ENCODE measurements around the gene FGF3.
A peak's percentile ranks its signal among the peaks of the same experiment; 100 is the strongest.

Gene FGF3

DNA sequence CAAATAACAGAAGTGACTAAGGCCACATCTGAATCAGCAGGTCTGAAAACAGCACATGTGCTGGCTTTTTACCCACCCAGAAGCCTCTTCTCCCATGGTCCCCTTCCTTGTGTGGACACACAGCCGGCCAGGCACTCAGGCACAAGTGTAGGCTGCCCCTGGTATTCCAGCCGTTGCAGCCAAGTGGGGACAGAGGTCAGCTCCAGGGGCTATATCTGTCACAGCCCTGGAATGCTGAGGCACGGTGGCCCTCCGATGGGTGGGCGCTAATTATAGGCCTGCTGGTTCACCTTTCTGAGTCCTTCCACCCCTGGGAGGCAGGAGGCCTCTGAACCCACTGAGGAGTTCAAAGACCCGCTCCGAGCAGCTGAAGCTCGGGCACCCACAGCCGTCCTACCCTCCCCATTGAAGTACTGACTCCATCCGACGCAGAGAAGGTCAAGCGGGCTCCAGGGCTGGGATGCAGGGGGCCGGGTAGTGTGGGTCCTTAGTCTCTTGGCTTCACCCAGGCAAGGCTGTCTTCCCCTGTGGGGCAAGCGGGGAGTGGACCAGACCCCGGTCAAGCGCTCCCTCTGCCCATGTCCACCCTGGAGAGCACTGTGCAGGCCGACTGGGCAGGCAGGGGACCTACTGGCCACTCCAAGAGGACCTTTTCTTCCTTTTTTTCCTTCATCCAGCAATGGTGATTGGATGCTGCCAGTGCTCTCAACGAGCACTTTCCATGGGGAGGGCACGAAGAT, 14.3 kb downstream of the FGF3 start:
- no peak for DNase-seq (ENCODE audit: low spot score)

GRCh38 chr11:69803604-69804218, 15.5 kb downstream of the FGF3 start:
- DNase-seq (ENCODE audit: low spot score): no peak

- DNase-seq (ENCODE audit: low spot score): no peak
Measured at GRCh38 chr11:69803022-69803421, 16.2 kb downstream of the FGF3 start.

DNA sequence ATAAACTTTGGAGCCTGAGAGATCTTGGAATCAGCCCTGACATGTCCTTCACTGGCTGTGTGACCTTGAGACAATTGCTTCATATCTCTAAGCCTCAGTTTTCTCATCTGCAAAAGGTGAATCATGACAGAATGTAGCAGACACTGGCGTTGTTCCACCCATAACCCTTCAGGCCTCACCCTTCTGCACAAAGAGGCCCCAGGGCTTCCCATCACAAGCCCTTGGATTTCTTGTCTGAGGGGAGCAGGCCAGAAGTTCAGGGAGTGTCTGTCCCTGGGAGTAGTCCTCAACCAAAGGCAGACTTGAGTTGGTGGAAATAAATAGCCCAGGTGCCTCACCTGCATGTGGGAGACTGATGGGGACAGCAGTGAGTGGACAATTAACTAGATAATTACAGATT, 16.6 kb downstream of the FGF3 start:
- no peak for DNase-seq (ENCODE audit: low spot score)

DNA sequence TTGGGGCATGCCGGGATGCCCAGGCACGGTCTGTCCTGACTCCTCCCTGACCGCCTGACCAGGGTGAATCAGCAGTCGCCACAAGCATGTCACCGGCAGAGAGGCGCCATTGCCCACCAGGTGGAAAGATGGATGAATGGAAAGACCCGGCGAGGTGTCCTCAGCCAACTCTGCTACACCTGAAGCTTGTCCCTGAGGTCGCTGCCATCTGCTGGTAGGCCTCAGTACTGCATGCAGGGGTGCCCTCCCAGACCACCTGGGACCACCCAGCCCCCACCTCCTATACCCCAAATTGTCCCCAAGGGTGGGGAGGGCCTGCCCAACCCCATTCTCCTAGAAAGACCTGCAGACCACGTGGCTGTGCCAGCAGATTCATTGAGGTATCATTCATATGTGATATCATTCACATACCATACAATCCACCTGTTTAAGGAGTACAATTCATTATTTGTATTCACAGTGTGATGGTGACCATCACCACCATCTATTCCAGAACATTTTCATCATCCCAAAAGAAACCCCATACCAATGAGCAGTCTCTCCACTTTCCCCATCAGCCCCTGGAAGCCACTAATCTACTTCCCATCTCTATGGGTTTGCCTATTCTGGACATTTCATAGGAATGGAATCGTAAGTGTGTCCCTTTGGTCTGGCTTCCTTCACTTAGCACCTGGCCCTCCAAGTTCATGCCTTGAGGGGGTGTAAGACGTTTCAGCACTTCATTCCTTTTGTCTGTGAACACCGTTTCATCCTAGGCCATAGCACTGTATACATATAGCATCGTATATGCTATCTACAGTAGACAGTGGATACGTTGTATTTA, 17.5 kb downstream of the FGF3 start:
- no peak for DNase-seq (ENCODE audit: low spot score)

GRCh38 chr11:69800278-69800677, 18.9 kb downstream of the FGF3 start:
- DNase-seq (ENCODE audit: low spot score): no peak

DNA sequence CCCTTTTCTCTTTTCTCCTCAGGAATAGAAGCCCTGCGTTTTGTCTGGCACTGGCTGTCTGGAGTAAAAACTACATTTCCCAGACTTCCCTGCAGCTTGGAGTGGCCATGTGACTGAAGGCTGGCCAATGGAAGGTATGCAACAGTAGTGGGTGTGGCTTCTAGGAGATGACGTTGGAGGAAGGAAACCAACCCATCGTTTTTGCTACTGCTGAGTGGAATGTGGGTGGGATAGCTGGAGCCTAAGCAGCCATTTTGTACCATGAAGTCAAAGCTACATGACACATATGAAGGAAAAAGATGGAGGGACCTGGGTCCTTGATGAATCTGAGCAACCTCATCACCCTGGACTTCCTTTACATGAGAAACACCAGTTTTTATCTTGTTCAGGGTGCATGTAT, 19.6 kb downstream of the FGF3 start:
- DNase-seq (ENCODE audit: low spot score): no peak

- no peak for DNase-seq (ENCODE audit: low spot score)
Measured at GRCh38 chr11:69799097-69799496, 20.1 kb downstream of the FGF3 start.

DNA sequence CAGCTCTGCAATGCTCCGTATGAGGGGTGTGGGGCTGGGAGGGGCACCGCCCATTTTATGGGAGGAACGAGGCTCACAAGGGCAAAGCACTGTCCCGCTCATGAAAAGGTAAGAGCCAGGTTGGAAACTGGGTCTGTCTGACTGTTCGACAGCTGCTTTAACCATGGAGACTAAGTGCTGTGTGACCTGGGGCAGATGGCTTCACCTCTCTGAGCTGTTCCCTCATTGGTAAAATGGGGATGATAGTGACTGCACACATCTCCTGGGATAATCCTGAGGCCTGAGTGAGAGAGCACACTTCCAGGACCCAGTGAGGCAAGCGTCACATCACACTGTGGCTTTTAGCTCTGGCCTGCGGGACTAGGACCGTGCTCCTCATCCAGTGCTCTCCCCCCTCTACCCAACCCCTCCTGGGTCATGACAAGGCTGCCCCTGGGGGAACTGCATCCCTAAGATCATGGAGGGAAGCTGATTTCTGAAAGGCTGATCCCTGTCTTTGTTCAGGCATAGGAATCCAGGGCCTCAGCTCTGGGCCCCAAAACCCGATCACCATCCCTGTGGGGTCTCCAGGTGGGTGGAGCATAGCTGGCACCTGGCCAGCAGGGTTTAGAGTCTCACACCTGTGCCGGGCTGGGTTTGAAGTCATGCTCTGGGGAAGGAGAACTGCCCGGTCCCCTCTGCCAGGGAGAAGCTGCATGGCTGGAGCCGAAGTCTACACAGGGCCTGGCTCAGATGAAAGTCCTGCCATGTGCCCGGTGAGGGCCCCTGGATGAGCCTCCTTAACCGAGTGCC, 21.3 kb downstream of the FGF3 start:
- DNase-seq (ENCODE audit: low spot score): no peak

GRCh38 chr11:69797156-69797555, 22.1 kb downstream of the FGF3 start:
- no peak for DNase-seq (ENCODE audit: low spot score)

- DNase-seq (ENCODE audit: low spot score): no peak
Measured at GRCh38 chr11:69796063-69796462, 23.2 kb downstream of the FGF3 start.

DNA sequence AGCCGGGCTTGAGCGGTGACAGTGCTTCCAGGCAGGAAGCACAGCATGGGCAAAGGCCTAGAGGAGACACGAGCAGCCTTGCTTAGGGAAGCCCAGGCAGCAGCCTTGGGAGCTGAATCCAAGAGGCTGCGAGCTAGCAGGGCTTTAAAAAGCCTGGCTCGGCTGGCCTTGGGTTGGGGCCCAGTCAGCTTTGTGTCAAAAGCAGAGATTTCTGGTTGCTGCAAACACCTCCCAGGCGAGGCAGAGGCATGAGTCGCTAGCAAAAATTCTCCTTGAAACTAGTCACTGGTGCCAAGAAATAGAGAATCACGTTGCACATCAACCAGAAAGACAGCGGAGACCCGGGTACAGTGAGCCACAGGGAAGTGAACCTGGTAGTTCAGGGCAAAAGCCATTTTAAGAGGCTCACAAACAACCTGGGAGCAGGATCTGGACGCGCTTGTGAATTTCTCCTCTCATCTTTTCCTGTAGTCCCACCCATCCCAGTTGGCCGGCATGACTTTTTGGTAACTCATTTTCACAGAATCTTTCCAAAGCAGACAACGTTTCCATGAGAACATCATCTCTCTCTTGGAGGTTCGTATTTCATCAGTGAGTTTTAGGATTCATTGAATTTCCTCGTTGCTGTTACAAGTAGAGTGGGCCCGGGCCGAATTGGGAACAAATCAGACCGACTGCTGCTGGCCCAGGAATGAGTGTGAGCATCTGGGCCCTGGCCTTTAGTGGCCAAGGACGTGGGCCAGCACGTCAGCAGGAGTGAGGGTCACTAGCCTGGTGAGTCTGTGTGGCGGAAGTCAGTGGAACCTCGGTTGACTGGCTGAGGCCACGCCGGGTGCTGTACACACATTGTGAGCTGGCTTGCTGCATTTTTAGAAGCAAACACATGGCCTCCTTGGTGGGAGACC, 27.7 kb downstream of the FGF3 start:
- peak; percentile 68 for DNase-seq (ENCODE audit: low spot score)

DNA sequence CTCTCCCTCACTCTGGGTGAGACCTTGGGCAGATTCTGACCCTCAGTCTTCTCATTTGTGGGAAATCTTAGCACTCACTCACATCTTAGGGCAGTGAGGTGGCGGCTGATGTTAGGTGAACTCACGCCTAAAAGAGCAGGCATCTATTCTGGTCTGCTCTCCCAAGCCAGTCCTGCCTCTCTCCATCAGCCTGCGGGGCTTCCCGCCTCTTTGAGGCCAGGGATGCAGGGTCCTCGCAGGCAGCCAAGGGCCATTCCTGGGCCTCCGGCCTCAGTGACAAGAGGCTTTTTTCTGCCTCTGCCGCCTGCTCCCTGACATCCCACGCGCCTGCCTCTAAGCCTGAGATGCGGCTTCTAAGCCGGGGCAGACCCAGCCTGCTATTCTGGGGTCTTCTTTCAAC, 30.3 kb downstream of the FGF3 start:
- DNase-seq (ENCODE audit: low spot score): no peak

DNA sequence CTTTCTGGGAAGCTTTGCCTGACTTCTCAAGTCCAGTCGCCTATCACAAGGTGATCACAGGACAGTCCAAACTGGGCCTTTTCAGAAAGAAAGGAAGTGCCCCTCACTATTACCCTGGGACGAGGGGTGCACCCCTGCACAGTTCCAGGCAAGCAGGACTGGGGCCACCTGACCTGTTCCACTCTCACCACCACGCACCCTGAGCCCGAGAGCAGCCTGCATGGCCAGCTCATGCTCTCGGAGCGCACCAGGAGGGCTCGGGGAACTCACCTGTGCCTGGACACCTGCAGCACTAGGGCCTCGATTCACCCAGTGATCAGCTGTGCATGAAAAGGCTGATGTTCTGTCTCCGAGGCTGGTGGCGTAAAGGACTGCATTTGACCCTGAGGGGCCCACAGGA, 31.3 kb downstream of the FGF3 start:
- no peak for DNase-seq (ENCODE audit: low spot score)

DNA sequence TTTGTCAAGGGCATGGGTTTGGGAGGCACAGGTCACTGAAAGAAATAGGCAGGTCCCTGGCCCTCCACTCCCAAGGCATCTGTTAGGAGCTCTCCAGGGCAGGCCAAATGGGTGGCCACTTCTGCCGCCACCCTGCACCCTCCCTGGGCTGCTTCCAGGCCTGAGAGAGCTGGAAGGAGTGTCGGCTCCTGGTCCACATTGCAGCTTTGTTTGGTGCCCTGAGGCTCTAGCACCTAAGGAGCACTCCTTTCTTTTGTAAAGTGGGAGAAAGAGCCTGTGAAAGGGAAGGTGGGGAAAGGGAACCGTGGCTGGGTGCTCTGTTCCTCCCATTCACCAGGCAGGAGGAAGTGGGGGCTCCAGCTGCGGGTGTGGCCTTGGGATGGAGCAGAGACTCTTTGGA, 31.8 kb downstream of the FGF3 start:
- no peak for DNase-seq (ENCODE audit: low spot score)

- DNase-seq (ENCODE audit: low spot score): no peak
Measured at GRCh38 chr11:69781241-69781640, 38.0 kb downstream of the FGF3 start.

GRCh38 chr11:69778373-69778772, 40.8 kb downstream of the FGF3 start:
- DNase-seq (ENCODE audit: low spot score): no peak

DNA sequence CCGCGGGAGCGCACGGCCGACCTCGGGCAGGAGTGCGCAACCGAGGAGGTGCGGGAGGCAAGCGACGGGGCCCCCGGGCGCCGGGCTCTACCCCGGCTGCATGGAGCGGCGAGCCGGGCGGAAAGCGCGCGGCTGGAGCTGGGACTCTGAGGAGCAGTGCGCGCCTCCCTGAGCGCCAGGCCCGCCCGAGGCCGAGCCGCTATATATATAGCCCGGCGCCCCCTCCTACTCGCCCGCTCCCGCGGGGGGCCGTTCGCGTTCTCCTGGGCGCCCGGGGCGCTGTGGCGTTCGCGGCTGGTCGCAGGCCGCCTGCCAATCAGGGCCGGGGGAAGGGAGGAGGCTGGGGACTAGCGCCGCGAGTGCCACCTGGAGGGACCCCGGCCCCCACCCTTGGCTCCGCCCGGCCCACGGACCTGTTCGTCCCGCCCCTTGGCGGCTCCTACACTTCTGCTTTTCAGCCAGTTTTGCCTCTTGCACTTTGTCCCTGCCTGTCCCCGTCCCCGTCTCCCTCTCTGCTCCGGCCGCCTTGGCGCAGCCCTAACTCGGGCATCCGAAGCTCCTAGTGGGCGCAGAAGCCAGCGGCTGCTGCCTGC, 44.0 kb downstream of the FGF3 start, which contains the start of gene FGF4:
Gene FGF4 (minus strand): TSS at position 179 of the 593 bp plus-strand sequence. CDS start 257 bp downstream, outside the sequence.
- no peak for DNase-seq (ENCODE audit: low spot score)

GRCh38 chr11:69774354-69775162, 44.7 kb downstream of the FGF3 start:
- no peak for DNase-seq (ENCODE audit: low spot score)

All from AG20443 (cell line).